Measurements from ENCODE around the gene SRGN.

- TF ChIP-seq CTCF (IDR thresholded peaks at IDR 0.05) (no peak), POLR2A (IDR thresholded peaks at IDR 0.05) (no peak)
Measured at GRCh38 chr10:69043931-69044531, 43.9 kb upstream of the SRGN start.

Measured in adrenal gland (tissue), 5 donors.